ENCODE data around the gene CAV3.

Gene CAV3

DNA sequence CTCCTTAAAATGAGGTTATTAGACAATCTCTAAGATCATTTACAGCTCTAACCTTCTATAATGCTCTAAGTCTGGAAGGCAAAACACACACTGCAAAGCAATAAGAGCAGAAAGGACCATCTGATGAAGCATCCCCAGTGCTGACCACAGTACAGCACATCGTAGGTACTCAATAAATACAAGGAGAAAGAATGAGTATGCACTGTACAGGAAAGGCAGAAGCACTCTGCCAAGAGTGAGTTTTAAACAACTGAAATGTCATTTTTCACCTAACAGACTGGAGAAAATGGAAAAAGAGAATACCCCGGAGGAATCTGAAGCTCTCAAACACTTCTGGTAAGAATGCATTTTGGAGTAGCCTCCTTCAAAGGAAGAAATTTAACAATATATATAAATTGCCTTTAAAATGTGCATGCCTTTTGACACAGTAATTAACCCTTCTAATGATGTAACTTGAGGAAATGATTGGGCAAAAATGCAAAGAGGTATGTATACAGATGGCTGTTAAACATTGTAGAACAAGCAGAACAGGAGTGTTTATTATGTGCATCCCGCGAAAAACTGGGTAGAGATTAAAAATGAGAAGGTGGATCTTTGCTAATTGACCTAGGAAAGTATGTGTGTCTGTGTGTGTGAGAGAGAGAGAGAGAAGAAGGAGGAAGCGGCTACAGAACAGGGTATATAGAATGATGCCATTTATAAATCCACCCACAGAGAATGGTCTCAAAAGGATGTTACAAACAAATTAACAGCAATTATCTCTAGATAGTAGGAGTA is 43.8 kb downstream of the CAV3 start:
- Histone ChIP-seq H3K4me1 (ENCODE audit: insufficient read depth, poor library complexity, severe bottlenecking) (no peaks in the 10 kb centered on the region), H3K9me3 (ENCODE audit: severe bottlenecking) (no peaks in the 10 kb centered on the region), H3K36me3 (ENCODE audit: low read depth) (no peaks in the 10 kb centered on the region), H3K4me3 (ENCODE audit: severe bottlenecking) (no peak overlapping the region), H3K27ac (ENCODE audit: poor library complexity, severe bottlenecking) (no peak overlapping the region), H3K27me3 (ENCODE audit: insufficient read depth, poor library complexity, severe bottlenecking) (no peaks in the 10 kb centered on the region)
- no peak for TF ChIP-seq CTCF (IDR thresholded peaks at IDR 0.05; ENCODE audit: poor library complexity, severe bottlenecking)
- ATAC-seq (ENCODE audit: low read depth) (no peak), DNase-seq (ENCODE audit: low spot score) (no peak)

DNA sequence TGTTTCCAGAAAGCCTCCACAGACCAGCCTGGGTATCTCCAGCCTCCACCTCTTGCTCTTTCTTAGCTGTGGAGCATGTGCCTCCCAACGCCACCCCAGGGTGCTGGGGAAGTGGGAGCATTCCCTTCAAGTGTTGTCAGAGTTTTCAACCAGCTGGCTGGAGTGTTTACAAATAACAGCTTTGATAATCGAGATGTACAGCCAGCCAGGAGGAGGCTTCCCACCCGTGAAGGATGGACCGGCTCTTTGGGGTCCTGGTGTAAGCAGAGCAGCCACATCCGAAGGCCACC is 44.3 kb downstream of the CAV3 start:
- DNase-seq (ENCODE audit: low spot score) (no peak), ATAC-seq (ENCODE audit: low read depth) (no peak)
- Histone ChIP-seq H3K9me3 (ENCODE audit: severe bottlenecking) (no peaks in the 10 kb centered on the region), H3K36me3 (ENCODE audit: low read depth) (no peaks in the 10 kb centered on the region), H3K4me1 (ENCODE audit: insufficient read depth, poor library complexity, severe bottlenecking) (no peaks in the 10 kb centered on the region), H3K27me3 (ENCODE audit: insufficient read depth, poor library complexity, severe bottlenecking) (no peaks in the 10 kb centered on the region), H3K27ac (ENCODE audit: poor library complexity, severe bottlenecking) (no peak overlapping the region), H3K4me3 (ENCODE audit: severe bottlenecking) (no peak overlapping the region)
- no peak for TF ChIP-seq CTCF (IDR thresholded peaks at IDR 0.05; ENCODE audit: poor library complexity, severe bottlenecking)

DNA sequence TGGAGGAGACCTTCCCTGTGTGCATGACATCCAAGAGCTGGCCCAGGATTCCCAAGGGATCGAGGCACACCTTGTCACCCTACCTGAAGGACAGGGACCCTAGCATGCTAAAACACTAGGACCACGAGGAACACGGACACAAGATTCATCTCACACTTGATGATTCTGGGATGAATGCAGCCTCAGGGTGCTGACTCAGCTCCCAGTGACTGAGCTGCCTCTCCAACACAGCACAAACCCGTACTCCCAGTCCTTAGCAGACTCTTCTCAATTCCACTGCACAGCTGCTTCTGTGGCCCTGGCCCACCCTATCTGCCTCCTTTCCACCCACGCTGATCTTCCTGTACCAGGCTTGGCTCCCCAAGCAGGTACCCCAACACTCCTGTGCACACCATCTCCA is 44.9 kb downstream of the CAV3 start:
- ATAC-seq (ENCODE audit: low read depth) (peak; percentile 52; the same call in 2 of the 3 replicates), DNase-seq (ENCODE audit: low spot score) (no peak)
- Histone ChIP-seq H3K9me3 (ENCODE audit: severe bottlenecking) (no peaks in the 10 kb centered on the region), H3K4me1 (ENCODE audit: insufficient read depth, poor library complexity, severe bottlenecking) (no peaks in the 10 kb centered on the region), H3K4me3 (ENCODE audit: severe bottlenecking) (no peak overlapping the region), H3K36me3 (ENCODE audit: low read depth) (no peaks in the 10 kb centered on the region), H3K27me3 (ENCODE audit: insufficient read depth, poor library complexity, severe bottlenecking) (no peaks in the 10 kb centered on the region), H3K27ac (ENCODE audit: poor library complexity, severe bottlenecking) (no peak overlapping the region)
- no peak for TF ChIP-seq CTCF (IDR thresholded peaks at IDR 0.05; ENCODE audit: poor library complexity, severe bottlenecking)

DNA sequence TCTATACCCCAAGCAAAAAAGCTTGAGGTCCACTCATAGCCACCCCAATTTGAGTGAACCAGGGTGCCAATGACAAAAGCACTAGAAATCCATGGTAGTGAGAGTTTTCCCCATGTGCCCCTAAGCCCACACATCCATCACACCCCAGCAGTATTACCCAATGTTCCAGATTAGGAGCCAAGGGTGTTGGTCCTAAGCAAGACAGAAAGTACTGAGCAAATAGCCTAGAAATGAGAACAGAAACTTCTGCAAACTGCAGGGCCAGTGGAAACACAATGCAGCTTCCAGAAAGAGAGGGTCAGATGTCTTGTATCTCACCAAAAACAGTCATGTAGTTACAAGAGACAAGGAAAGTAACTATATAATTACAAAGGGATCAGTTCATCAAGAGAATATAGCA is 46.7 kb downstream of the CAV3 start:
- Histone ChIP-seq H3K4me1 (ENCODE audit: insufficient read depth, poor library complexity, severe bottlenecking) (no peaks in the 10 kb centered on the region), H3K27me3 (ENCODE audit: insufficient read depth, poor library complexity, severe bottlenecking) (no peaks in the 10 kb centered on the region), H3K27ac (ENCODE audit: poor library complexity, severe bottlenecking) (no peak overlapping the region), H3K9me3 (ENCODE audit: severe bottlenecking) (no peaks in the 10 kb centered on the region), H3K36me3 (ENCODE audit: low read depth) (no peaks in the 10 kb centered on the region), H3K4me3 (ENCODE audit: severe bottlenecking) (no peak overlapping the region)
- TF ChIP-seq CTCF (IDR thresholded peaks at IDR 0.05; ENCODE audit: poor library complexity, severe bottlenecking): no peak
- ATAC-seq (ENCODE audit: low read depth) (no peak), DNase-seq (ENCODE audit: low spot score) (no peak)

GRCh38 chr3:8784676-8785435 is 51.3 kb downstream of the CAV3 start:
- H3K27me3 ChIP-seq (ENCODE audit: insufficient read depth, poor library complexity, severe bottlenecking): no peaks in the 10 kb centered on the region
- no peaks in the 10 kb centered on the region for H3K4me1 ChIP-seq (ENCODE audit: insufficient read depth, poor library complexity, severe bottlenecking)
- H3K4me3 ChIP-seq (ENCODE audit: severe bottlenecking): no peak overlapping the region
- TF ChIP-seq CTCF (IDR thresholded peaks at IDR 0.05; ENCODE audit: poor library complexity, severe bottlenecking): no peak
- no peak overlapping the region for H3K27ac ChIP-seq (ENCODE audit: poor library complexity, severe bottlenecking)
- ATAC-seq (ENCODE audit: low read depth) (no peak), DNase-seq (ENCODE audit: low spot score) (no peak)
- H3K9me3 ChIP-seq (ENCODE audit: severe bottlenecking): peaks cover 9% of the 10 kb centered on the region
- H3K36me3 ChIP-seq (ENCODE audit: low read depth): no peaks in the 10 kb centered on the region
